Dedifferentiated amniotic fluid mesenchymal stem cell (primary cell): ENCODE results near the gene CEMIP.

Experiments used
- DNase-seq: peaks from one replicate; pipeline ENCODE4 v3.0.0-alpha.2; 2016; ENCODE audit errors: extremely low spot score

CEMIP gene

DNA sequence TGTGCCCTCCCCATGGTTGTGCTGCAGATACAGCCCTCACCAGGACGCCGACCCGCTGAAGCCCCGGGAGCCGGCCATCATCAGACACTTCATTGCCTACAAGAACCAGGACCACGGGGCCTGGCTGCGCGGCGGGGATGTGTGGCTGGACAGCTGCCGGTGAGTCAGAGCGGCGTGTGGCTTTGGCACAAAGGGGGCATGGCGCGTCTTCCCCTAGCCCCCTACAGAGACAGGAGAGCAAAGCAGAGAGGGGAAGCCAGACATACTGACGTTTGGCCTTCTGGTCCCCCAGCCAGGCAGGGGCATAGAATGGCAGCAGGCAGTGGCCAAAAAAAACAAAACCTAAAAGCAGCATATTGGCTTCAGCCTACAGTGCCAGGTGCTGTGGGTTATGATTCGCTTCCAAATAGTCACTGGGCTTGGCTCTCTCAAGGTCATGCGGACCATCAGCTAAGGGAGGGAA is 146.5 kb downstream of the CEMIP start:
- DNase-seq: no peak

GRCh38 chr15:80926126-80926525 is 147.0 kb downstream of the CEMIP start:
- no peak for DNase-seq

DNA sequence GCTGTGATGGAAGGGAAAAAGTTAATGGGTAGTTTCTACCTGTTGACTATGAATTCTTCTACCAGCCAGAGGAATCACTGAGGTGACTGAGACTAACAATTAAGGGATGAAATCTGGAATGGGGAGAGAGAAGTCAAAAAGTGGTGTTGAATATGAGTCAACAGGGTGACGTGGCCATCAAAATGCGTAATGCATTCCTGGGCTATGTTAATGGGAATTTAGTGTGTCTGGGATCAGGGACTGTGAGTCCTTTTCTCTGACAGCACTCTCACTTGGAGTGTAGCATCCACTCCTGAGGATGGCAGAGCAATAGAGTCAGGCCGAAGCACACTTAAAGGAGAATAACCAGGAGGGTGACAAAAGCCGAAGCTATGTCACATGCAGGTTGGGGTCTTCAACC is 150.1 kb downstream of the CEMIP start:
- no peak for DNase-seq

- DNase-seq: no peak
Measured at GRCh38 chr15:80929689-80930088, 150.5 kb downstream of the CEMIP start.

- no peak for DNase-seq
Measured at GRCh38 chr15:80931191-80931590, 152.0 kb downstream of the CEMIP start.

DNA sequence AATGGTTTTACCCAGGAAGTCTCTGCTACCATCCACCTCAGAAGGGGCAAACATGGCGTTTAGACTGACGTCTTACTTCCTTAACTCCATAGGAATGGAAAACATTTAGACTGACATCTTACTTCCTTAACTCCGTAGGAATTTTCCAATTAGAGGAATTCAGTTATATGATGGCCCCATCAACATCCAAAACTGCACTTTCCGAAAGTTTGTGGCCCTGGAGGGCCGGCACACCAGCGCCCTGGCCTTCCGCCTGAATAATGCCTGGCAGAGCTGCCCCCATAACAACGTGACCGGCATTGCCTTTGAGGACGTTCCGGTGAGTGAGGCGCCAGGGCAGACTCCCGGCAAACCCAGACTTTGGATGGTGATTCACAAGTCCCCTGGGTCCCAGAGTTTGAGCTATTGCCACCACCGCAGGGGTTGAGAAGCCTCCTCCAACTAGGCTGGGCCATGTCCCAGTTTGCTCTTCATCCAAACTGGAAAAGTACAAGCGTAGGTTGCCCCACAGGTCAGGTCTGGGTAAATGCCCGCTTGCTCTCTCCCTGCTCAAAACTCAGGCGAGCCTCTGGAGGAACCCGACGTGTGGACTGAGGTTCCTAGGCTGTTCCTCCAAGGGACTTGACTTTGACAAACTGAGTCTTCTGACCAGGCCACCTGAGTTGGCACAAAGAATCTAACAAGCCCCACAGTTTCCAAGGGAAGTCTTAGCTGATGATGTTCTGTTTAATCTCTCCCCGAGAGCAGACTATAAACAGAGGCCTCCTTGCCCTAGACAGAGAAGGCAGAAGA is 152.7 kb downstream of the CEMIP start:
- DNase-seq: no peak

DNA sequence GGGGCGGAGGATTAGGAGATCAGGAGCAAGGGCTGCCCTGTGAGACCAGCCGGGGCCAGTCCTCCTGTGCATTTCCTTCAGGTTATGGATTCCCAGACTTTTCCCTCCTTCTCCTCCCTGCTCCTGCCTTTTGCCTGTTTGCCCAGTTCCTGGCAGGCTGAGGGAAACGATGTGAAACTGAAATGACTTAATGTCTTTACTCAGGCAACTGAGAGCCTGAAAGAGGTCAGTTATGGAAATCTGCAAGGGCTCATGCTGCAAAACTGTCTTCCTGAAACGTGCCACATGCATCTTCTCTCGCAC is 153.3 kb downstream of the CEMIP start:
- no peak for DNase-seq

DNA sequence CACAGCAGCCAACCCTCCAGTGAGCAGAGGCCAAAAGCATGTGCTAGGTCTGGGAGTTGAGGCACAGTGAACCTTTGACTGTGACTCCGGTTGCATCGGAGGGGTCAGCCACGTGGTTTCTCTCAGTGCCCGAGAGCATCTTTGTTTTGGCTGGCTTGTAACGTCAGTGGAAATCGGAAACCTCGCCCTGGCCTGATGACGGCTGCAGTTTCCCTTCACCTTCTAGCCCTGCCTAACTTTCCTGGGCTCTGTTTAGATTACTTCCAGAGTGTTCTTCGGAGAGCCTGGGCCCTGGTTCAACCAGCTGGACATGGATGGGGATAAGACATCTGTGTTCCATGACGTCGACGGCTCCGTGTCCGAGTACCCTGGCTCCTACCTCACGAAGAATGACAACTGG is 153.8 kb downstream of the CEMIP start:
- no peak for DNase-seq

DNA sequence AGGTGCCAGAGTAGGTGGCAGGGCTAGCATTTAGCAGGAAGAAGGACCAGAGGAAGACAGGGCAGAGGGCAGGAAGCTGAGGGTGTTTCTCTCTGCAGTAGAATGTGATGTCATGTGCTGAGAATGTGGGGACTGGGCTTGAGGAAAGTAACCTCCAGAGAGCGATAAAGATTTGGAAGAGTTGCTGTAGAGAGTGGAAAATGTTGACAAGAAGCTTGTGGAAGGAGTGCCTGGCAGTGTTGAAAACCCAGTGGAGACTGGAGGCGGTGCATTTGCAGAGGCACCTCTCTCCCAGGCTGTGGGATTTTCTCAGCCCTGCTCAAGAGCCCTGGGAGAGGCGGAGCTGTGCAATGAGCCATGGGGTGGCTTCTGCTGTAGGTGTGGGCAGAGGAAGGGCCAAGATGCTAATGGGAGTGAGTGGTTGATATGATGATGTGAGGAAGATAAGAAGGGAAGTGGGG is 155.6 kb downstream of the CEMIP start:
- DNase-seq: no peak

- no peak for DNase-seq
Measured at GRCh38 chr15:80936288-80937078, 157.3 kb downstream of the CEMIP start.

DNA sequence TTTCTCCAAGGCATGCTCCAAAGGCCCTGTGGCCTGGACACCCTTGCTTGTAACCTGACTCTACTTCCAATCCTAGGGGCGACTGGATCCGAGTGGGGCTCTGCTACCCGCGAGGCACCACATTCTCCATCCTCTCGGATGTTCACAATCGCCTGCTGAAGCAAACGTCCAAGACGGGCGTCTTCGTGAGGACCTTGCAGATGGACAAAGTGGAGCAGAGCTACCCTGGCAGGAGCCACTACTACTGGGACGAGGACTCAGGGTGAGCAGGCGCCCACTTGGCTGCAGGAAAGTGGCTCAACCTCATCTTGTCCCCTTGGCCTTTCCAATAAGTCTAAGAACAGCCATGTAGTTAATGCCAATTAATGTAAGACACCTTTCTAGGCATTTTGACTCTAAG is 158.5 kb downstream of the CEMIP start:
- DNase-seq: no peak

DNA sequence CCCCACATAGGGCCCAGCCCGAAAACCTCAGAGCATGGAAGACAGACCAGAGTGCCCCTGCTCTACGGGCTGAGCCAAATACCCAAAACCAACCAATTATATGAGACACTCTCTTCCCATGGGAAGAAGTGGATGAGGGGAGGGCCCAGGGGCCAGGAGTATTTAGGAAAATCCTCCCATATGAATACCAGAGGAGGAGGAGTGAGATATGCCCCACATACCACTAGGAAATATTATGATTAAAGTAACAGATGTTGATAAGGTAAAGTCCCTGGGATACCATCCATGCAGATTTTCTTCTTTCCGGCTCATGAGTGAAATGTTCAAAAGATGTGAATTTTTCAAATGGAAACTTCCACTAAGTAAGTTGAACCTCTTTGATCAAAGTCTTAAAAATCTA is 160.0 kb downstream of the CEMIP start:
- no peak for DNase-seq

GRCh38 chr15:80940331-80940730 is 161.2 kb downstream of the CEMIP start:
- DNase-seq: no peak

DNA sequence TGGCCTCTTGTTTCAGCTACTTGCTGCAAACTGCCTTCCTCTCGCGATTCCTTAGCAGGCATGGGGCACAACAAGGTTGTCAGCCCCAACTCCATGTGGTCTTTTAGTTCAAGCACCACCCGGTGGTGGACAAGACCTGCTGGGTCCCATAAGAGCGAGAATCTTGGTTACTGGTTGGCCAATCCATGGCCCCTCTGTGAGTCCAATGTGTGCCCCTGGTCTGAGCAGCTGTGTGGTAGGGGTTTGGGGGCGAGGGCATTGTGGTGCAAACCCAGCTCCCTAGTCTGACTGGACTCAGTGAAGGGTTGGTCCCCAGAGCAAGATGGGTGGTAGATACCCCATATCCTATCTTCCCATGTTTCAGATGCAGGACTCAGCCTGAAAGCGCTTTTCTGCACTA is 161.7 kb downstream of the CEMIP start:
- no peak for DNase-seq

DNA sequence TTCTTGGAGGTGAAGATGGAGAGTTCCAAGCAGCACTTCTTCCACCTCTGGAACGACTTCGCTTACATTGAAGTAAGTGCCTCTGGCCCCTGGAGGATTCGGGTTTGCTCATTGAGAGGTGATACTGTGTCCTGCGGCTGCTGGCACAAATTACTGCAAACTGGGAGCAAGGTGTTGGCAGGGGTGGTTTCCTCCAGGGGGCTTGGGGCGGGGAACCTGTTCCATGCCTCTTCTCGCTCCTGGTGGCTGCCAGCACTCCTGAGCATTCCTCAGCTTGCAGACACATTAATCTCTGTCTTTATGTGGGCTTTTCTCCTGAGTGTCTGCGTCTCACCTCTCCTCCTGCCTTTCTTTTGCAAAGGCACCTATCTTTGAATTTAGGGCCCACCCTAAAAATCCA is 163.1 kb downstream of the CEMIP start:
- no peak for DNase-seq

DNA sequence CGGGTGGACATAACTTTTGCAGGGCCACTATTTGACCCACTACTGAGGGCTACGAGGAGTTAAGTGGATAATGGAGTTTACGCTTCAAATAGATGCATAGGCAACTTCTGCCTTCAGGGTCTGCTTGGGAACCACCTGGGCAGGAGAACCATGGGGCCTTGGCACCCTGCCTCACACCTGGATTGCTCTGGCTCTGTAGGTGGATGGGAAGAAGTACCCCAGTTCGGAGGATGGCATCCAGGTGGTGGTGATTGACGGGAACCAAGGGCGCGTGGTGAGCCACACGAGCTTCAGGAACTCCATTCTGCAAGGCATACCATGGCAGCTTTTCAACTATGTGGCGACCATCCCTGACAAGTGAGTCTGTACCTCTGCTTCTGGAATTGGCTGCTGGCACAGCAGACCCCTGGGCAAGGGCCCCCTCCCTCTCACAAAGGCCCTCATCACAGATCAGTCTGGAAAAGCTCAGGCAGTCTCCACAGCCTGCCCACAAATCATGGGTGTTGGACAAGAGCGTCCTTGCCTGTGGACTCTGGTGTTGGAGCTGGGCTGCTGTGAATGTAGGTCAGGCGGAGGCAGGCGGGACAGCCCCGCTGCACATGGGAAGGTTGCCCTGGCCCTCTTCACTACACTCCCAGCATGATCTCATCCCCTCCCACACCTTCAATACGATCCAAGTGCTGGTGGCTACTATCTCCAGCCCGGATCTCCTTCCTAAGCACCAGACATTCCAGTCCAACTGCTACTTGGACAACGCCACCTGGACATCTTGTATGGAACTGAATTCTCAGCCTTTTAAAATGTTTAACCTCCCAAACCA is 163.8 kb downstream of the CEMIP start:
- no peak for DNase-seq

DNA sequence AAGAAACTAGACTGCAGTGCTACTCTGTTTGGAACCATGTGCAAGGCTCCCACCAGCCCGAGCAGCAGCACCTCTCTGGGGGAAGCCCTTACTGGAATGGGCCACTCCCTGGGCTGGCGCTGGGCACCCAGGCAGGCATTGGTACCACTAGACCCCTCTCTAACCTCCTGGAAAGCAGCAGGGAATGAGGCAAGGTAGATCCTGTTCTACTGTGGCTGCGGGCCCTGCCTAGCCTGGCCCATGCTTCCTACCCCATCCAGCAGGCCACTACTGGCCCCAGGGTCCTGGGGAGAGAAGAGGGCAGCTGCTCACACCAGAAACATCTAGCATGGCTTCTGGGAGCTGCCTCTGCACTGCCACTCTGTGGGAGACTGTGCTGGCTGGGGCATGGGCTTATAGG is 165.6 kb downstream of the CEMIP start:
- DNase-seq: no peak

- DNase-seq: no peak
Measured at GRCh38 chr15:80945605-80946004, 166.4 kb downstream of the CEMIP start.

- no peak for DNase-seq
Measured at GRCh38 chr15:80946576-80946975, 167.4 kb downstream of the CEMIP start.

DNA sequence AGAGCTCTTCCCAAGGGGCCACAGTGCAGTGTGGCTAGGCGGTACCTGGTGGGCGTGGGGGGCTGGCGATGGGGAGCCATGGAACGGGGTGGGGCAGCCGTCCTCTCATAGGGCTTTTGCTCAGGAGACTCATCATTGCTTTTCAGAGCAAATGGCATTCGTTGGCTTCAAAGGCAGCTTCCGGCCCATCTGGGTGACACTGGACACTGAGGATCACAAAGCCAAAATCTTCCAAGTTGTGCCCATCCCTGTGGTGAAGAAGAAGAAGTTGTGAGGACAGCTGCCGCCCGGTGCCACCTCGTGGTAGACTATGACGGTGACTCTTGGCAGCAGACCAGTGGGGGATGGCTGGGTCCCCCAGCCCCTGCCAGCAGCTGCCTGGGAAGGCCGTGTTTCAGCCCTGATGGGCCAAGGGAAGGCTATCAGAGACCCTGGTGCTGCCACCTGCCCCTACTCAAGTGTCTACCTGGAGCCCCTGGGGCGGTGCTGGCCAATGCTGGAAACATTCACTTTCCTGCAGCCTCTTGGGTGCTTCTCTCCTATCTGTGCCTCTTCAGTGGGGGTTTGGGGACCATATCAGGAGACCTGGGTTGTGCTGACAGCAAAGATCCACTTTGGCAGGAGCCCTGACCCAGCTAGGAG is 169.6 kb downstream of the CEMIP start:
- no peak for DNase-seq

DNA sequence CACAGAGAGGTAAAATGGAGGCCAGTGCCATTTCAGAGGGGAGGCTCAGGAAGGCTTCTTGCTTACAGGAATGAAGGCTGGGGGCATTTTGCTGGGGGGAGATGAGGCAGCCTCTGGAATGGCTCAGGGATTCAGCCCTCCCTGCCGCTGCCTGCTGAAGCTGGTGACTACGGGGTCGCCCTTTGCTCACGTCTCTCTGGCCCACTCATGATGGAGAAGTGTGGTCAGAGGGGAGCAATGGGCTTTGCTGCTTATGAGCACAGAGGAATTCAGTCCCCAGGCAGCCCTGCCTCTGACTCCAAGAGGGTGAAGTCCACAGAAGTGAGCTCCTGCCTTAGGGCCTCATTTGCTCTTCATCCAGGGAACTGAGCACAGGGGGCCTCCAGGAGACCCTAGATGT is 170.6 kb downstream of the CEMIP start:
- DNase-seq: no peak
